Endodermal cell (in vitro differentiated cells): Measurements from ENCODE around the gene LGR5. TPM values are rescaled to one million over a fixed set of nuclear protein-coding genes. Genes with fewer than 3 reads are reported as not detected.

Source experiments
- DNase-seq: peaks from one replicate; pipeline ENCODE4 v3.0.0-alpha.2; 2017
- H3K27ac ChIP-seq: 2 replicates; pipeline ENCODE4 v1.5.1; 2013; ENCODE audit warnings: mild to moderate bottlenecking, low read depth, low read length, moderate library complexity
- H3K27me3 ChIP-seq: 2 replicates; pipeline ENCODE4 v1.6.1; 2013; ENCODE audit warnings: mild to moderate bottlenecking, low read length, moderate library complexity; ENCODE audit not compliant: insufficient read depth, control insufficient read depth, poor library complexity, severe bottlenecking
- H3K36me3 ChIP-seq: 2 replicates; pipeline ENCODE4 v1.7.0; 2013; ENCODE audit warnings: mild to moderate bottlenecking, low read length, moderate library complexity; ENCODE audit not compliant: control insufficient read depth, insufficient read depth
- H3K4me1 ChIP-seq: one replicate; pipeline ENCODE4 v1.7.0; 2013; ENCODE audit warnings: low read length; ENCODE audit not compliant: control insufficient read depth, insufficient read depth
- H3K4me3 ChIP-seq: 2 replicates; pipeline ENCODE4 v1.5.1; 2013; ENCODE audit warnings: mild to moderate bottlenecking, low read length, moderate library complexity
- H3K9ac ChIP-seq: 2 replicates; pipeline ENCODE4 v1.6.1; 2013; ENCODE audit warnings: mild to moderate bottlenecking, low read length, moderate library complexity; ENCODE audit not compliant: poor library complexity, severe bottlenecking; ENCODE audit errors: extremely low read depth
- H3K9me3 ChIP-seq: 2 replicates; pipeline ENCODE4 v1.6.1; 2013; ENCODE audit warnings: mild to moderate bottlenecking, low read length, moderate library complexity; ENCODE audit not compliant: control insufficient read depth
- H3K27ac Mint-ChIP-seq: 2 replicates; pipeline ENCODE4 v1.8.0; 2020; ENCODE audit warnings: mixed read lengths
- H3K27me3 Mint-ChIP-seq: 2 replicates; pipeline ENCODE4 v1.8.0; 2021; ENCODE audit warnings: mild to moderate bottlenecking, mixed read lengths; ENCODE audit not compliant: insufficient read depth
- H3K36me3 Mint-ChIP-seq: 2 replicates; pipeline ENCODE4 v1.8.0; 2020; ENCODE audit warnings: low read depth, mixed read lengths
- H3K4me1 Mint-ChIP-seq: 2 replicates; pipeline ENCODE4 v1.8.0; 2020; ENCODE audit warnings: mixed read lengths
- H3K4me3 Mint-ChIP-seq: 2 replicates; pipeline ENCODE4 v1.8.0; 2020; ENCODE audit warnings: mild to moderate bottlenecking, moderate library complexity, mixed read lengths
- H3K9me3 Mint-ChIP-seq: 2 replicates; pipeline ENCODE4 v1.8.0; 2020; ENCODE audit warnings: mild to moderate bottlenecking, mixed read lengths
- WGBS, 2 experiments: methylation state at CpG; one replicate each; pipeline versions ENCODE4 v1.1.5 to v1.1.7; 2013; ENCODE audit warnings: missing lambda C conversion rate in 2 of 2, mixed read lengths in 1 of 2; ENCODE audit not compliant: insufficient coverage in 1 of 2, insufficient read length in 1 of 2; 5-methylcytosine and 5-hydroxymethylcytosine counted together
- total RNA-seq, 2 donors: library from RNA; stranded (reverse); fragmentation: NEBNext Ultra II Directional in 1 of 2; extraction: Animal tissue kit (Norgen Biotek cat#: 25700) in 1 of 2; gene quantifications; 2 replicates in 1 of 2; 3 replicates in 1 of 2; pipeline ENCODE4 v1.2.1, GENCODE V29; 2021
- TF ChIP-seq, protein P1 (sequence below): fragments of 200-600 bp; sonication (generic); conservative IDR thresholded peaks from 2 replicates; pipeline ENCODE4 v1.5.0; 2021; ENCODE audit warnings: antibody characterized with exemption, mild to moderate bottlenecking

LGR5 gene
- total RNA-seq, 2 donors from 2014 or later = 27.2 to 49.9 TPM

DNA sequence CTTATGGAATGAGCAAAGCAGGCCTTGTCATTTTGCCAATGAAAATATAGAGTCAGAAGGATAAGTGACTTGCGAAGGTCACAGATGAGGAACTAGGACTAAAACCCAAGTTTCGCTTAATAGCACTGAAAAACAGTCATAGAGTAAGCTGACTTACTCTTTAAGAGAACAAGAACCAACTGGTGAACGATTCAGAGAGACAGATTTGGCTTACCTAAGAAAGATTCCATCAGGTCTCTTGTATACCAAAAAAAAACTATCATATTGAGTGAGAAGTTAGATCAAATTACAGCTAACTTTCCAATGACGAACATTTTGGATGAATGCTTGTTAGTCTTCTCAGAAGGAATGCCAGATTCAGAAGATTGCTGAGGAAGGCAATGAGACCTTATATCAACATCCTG lies 149.9 kb downstream of the LGR5 start:
- Mint-ChIP-seq H3K4me1 (peaks cover 22% of the 10 kb centered on the region), H3K9me3 (no peaks in the 10 kb centered on the region), H3K27ac (no peak overlapping the region), H3K27me3 (peaks cover 3% of the 10 kb centered on the region), H3K4me3 (no peak overlapping the region), H3K36me3 (peaks cover 19% of the 10 kb centered on the region)
- Histone ChIP-seq H3K27me3 (no peaks in the 10 kb centered on the region), H3K9ac (no peak overlapping the region), H3K4me1 (peaks cover 13% of the 10 kb centered on the region), H3K27ac (no peak overlapping the region), H3K9me3 (peaks cover 14% of the 10 kb centered on the region), H3K36me3 (peaks cover 29% of the 10 kb centered on the region), H3K4me3 (no peak overlapping the region)
- DNase-seq = no peak
- WGBS, 2 experiments = 92% methylated on average over 2 to 4 of the region's 4 CpGs
- TF ChIP-seq, protein P1, sequence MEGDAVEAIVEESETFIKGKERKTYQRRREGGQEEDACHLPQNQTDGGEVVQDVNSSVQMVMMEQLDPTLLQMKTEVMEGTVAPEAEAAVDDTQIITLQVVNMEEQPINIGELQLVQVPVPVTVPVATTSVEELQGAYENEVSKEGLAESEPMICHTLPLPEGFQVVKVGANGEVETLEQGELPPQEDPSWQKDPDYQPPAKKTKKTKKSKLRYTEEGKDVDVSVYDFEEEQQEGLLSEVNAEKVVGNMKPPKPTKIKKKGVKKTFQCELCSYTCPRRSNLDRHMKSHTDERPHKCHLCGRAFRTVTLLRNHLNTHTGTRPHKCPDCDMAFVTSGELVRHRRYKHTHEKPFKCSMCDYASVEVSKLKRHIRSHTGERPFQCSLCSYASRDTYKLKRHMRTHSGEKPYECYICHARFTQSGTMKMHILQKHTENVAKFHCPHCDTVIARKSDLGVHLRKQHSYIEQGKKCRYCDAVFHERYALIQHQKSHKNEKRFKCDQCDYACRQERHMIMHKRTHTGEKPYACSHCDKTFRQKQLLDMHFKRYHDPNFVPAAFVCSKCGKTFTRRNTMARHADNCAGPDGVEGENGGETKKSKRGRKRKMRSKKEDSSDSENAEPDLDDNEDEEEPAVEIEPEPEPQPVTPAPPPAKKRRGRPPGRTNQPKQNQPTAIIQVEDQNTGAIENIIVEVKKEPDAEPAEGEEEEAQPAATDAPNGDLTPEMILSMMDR = no peak

DNA sequence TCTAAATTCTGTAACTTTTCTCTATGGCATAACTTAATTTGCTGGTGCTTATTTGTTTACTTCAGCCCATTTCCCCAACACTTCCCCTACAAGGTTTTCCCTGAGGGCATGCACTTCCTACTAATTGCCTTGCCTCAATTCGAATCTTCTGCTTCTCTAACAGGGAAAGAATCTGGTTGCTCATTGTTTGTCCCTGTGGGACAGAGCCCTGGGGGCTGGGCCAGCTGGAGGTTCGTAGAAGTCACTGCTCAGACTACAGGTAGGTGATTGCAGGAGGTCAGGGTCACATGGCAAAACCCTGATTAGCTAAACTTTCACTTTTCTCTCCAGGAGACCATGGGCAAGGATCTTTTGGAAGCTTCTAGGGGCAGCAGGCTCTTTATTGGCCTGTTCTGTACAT lies 152.0 kb downstream of the LGR5 start:
- Histone ChIP-seq H3K4me1 (peaks cover 14% of the 10 kb centered on the region), H3K27ac (no peak overlapping the region), H3K9me3 (no peaks in the 10 kb centered on the region), H3K4me3 (no peak overlapping the region), H3K27me3 (no peaks in the 10 kb centered on the region), H3K9ac (no peak overlapping the region), H3K36me3 (peaks cover 12% of the 10 kb centered on the region)
- Mint-ChIP-seq H3K9me3 (no peaks in the 10 kb centered on the region), H3K4me1 (peaks cover 25% of the 10 kb centered on the region), H3K36me3 (peaks cover 7% of the 10 kb centered on the region), H3K4me3 (no peak overlapping the region), H3K27me3 (peaks cover 3% of the 10 kb centered on the region), H3K27ac (peak overlapping the region; percentile 49)
- WGBS, 2 experiments = 36 to 40% methylated on average over 1 to 2 of the region's 2 CpGs
- DNase-seq = peak; percentile 85
- TF ChIP-seq, protein P1 = no peak

DNA sequence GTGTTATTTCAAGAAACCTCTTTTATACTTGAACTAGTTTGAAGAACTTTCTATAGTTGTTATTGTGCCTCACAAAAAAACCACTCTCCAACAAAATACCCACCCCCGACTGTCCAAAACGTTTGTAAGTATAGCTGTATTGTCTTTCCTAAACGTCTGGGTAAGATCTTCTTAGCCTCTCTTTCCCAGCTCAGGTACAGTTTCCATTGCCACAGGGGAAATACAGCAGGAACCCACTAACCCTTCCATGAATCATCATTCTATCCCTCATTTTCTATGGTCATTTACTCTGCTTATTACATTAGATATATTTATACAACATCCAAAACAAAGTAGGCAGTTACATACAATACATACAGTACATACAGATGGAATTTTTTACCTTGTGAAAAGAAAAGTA lies 153.2 kb downstream of the LGR5 start:
- H3K4me3 ChIP-seq = no peak overlapping the region
- Mint-ChIP-seq H3K9me3 (no peaks in the 10 kb centered on the region), H3K36me3 (no peaks in the 10 kb centered on the region), H3K4me1 (peaks cover 30% of the 10 kb centered on the region), H3K4me3 (no peak overlapping the region), H3K27ac (no peak overlapping the region), H3K27me3 (peaks cover 3% of the 10 kb centered on the region)
- no peak overlapping the region for H3K27ac ChIP-seq
- H3K9ac ChIP-seq = no peak overlapping the region
- DNase-seq = no peak
- 69 to 86% methylated on average over 3 of the region's 3 CpGs for WGBS, 2 experiments
- H3K36me3 ChIP-seq = peaks cover 1% of the 10 kb centered on the region
- peaks cover 3% of the 10 kb centered on the region for H3K9me3 ChIP-seq
- no peaks in the 10 kb centered on the region for H3K27me3 ChIP-seq
- TF ChIP-seq, protein P1 = no peak
- H3K4me1 ChIP-seq = peaks cover 14% of the 10 kb centered on the region
